WTC11 (cell line): Measurements from ENCODE around the gene ACVR1B.

Experiments used
- ATF1 ChIP-seq: sonication (generic); formaldehyde crosslinking; IDR thresholded peaks from 2 replicates; pipeline ENCODE4 v1.8.1; 2023; ENCODE audit warnings: mild to moderate bottlenecking, moderate library complexity, missing genetic modification reagents
- CTCF ChIP-seq: fragments of 200-600 bp; IDR thresholded peaks from 2 replicates; pipeline ENCODE4 v1.8.0; 2022; ENCODE audit warnings: antibody characterized with exemption
- GTF2I ChIP-seq: fragments of 250-450 bp; sonication (Bioruptor Pico); conservative IDR thresholded peaks from 2 replicates; pipeline ENCODE4 v1.4.0; 2021; ENCODE audit warnings: mild to moderate bottlenecking
- MXD4 ChIP-seq: fragments of 250-450 bp; sonication (Bioruptor Pico); IDR thresholded peaks from 2 replicates; pipeline ENCODE4 v1.8.0; 2021; ENCODE audit warnings: mild to moderate bottlenecking, moderate library complexity, borderline replicate concordance
- ZNF317 ChIP-seq: sonication (generic); formaldehyde crosslinking; IDR thresholded peaks from 2 replicates; pipeline ENCODE4 v1.8.1; 2023; ENCODE audit warnings: low read depth, mild to moderate bottlenecking, moderate library complexity, missing genetic modification reagents, borderline replicate concordance

GRCh38 chr12:51984657-51985056 is 33.2 kb downstream of the ACVR1B start:
- TF ChIP-seq CTCF (no peak), GTF2I (CRISPR knock-in tag) (no peak), MXD4 (CRISPR knock-in tag) (no peak), ZNF317 (CRISPR knock-in tag) (no peak), ATF1 (CRISPR knock-in tag) (no peak)
